Stomach (tissue), 4 donors: Measurements from ENCODE around the gene AKAP10.

Experiments used
- CTCF ChIP-seq, 7 experiments: fragments of 450-650 bp in 4 of 7; fragments of 200-600 bp in 3 of 7; sonication (generic) in 3 of 7; IDR thresholded peaks; one replicate each; pipeline ENCODE4 v1.5.1; 2016 to 2019; ENCODE audit warnings: antibody characterized with exemption in 7 of 7, control low read depth in 2 of 7, mild to moderate bottlenecking in 1 of 7
- EP300 ChIP-seq: sonication (generic); formaldehyde crosslinking; IDR thresholded peaks from one replicate; pipeline ENCODE4 v1.6.1; 2017; ENCODE audit warnings: antibody characterized with exemption
- POLR2A ChIP-seq, 4 donors: fragments of 450-650 bp; IDR thresholded peaks; one replicate each; pipeline ENCODE4 v1.6.1; 2016; ENCODE audit warnings: antibody characterized with exemption in 4 of 4, control low read depth in 2 of 4, mild to moderate bottlenecking in 1 of 4, moderate library complexity in 1 of 4
- POLR2AphosphoS5 ChIP-seq, 3 donors: sonication (generic); formaldehyde crosslinking; IDR thresholded peaks; one replicate each; pipeline ENCODE4 v1.6.1; 2016; ENCODE audit warnings: antibody characterized with exemption in 3 of 3

GRCh38 chr17:19943026-19943425 is 34.6 kb downstream of the AKAP10 start:
- TF ChIP-seq CTCF (IDR thresholded peaks at IDR 0.05) = no peak
- TF ChIP-seq POLR2A (IDR thresholded peaks at IDR 0.05) = no peak
- TF ChIP-seq EP300 = no peak
- no peak for TF ChIP-seq POLR2AphosphoS5 (IDR thresholded peaks at IDR 0.05)
